GM19372 (cell line): Measurements from ENCODE around the gene ARG2.

Experiments used
- ATAC-seq: cut with Tn5 transposase; IDR thresholded peaks from one replicate; pipeline ENCODE4 v1.9.1; 2021; ENCODE audit warnings: mild to moderate bottlenecking, low read depth, moderate library complexity; ENCODE audit not compliant: unreplicated experiment

The ARG2 gene

DNA sequence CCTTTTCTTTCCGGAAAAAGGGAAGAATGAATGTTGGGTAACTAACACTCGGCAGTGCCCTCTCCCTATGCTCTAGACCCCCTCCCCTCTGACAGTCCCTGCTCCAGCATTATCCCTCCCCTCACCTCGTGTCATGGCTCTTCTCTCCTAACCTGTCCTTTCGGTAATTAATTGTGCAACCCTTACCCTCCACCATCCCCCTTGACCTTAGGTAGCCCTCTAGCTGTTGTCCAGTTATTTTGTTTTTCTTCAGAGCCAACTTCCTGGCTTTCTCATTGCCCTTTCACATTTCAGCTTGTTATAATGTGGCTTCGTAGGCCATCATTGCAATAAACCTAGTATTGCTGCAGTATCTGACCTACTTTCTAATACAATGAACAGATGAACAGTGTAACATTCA is 11.2 kb downstream of the ARG2 start:
- ATAC-seq: no peak

DNA sequence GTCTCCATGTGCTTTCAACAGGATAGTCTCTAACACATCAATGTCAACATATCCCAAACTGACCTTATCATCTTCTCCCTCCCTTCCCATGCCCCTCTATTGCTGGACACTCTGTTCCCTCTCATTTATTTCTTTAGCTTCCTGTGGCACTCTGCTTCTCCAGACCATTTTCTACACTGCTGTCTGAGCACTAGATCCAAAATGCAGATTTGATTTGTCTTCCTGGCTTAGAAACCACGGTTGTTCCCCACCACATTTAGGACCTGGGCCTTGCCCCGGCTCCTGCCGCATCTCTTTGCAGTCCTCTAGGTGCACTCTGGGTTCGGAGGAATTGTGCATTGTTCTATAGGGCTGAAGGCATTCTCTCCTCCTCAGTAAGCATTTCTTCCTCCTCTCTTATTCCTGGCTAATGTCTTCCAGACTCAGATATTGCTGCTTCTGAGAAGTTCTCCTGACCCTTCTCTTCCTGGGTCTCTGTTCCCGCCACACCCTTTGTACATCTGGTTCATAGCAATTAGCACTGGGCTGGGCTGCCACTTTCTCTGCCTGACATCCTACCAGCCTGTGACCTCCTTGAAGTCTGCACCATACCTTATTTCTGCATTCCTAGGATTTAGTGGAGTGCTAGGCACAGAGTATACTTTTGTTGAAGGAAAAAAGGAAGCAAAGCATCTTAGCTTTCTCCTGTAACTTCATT is 13.9 kb downstream of the ARG2 start:
- no peak for ATAC-seq

DNA sequence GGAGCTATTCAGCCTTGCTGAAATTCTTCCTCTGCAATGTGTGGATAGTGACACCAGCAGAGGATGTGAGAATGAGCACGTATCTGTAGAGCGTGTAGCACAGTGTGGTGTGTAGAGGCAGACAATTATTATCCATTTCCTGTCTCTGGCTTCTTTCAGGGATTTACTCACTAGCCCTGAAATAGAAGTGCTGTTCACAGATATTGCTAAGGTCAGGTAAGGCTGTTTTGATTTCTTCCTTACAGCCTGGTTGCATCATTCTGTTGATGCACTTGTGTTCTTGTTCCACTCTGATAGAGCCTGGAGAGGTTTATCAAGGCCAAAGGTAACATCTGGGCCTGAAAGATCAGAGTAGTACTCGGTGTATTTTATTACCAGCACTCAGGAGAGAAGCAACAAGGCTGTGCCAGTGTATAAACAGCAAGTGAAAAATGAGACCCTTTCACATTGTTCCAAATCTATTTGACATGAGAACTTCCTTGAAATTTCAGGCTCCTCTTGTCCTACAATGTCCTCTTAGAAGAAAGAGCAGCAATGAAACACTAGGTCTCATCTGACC is 16.7 kb downstream of the ARG2 start:
- no peak for ATAC-seq

DNA sequence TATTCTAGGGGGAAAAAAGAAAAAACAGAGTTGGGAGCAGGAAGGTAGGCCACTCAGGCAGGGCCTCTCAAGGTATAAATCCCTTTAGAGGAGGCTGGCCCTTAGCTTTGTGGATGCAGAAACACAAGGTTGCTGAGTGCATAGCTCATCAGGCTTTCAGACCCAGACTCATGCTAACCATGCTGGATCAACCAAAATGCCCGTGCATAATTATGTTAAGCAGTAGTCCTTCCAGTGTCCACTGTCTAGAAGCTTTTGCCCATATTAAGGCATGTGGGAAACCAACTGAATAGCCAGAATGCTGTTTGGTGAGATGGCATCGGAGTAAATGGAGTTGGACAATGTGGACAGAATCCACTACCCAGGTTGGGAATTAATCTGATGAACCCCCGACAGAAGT is 18.9 kb downstream of the ARG2 start:
- ATAC-seq: no peak

DNA sequence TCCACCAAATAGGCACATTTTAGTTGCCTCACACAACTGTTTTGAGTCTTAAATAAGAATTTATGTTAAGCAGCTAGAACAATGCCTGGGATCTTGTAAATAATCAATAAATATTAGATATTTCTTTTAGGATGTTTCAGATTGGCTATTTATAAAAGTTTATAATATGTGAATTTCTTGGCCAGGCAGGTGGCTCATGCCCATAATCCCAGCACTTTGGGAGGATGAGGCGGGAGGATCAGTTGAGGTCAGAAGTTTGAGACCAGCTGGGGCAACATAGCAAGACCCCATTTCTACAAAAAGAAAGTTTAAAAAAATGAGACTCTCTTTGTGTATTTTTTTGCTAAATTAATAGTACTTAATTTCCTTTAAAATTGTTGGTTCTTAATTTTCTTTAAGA is 21.8 kb downstream of the ARG2 start:
- no peak for ATAC-seq

DNA sequence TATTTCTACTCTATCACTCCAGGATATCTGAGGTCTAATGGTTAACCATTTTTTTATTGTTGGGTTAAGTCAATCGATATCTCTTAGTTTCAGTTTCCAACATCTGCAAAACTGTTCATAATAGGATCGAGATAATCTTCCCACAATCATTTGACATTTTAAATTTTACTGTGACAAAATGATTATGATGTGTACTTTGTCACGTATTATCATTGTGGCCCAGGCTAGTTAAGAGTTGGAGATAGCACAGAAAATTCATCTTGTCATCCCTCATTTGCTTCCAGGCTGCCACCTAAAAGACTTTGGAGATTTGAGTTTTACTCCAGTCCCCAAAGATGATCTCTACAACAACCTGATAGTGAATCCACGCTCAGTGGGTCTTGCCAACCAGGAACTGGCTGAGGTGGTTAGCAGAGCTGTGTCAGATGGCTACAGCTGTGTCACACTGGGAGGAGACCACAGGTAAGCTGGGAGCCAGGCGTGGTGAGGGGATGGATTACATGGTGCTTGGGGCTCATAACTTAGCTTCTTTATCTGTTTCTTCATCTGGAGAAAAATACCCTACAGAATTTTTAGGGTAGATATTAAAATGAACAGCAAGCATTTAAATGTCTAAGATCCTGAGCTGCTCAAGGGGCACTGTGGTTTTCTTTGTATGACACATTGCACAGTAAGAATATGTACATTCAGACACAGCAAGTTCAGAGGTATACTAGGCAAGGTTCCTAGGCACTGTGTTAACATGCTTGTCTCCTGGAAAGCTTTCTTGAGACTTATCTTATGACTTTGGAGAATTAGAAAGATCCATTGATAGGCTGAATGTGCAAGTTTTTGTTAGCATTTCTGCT is 22.4 kb downstream of the ARG2 start:
- ATAC-seq: no peak

DNA sequence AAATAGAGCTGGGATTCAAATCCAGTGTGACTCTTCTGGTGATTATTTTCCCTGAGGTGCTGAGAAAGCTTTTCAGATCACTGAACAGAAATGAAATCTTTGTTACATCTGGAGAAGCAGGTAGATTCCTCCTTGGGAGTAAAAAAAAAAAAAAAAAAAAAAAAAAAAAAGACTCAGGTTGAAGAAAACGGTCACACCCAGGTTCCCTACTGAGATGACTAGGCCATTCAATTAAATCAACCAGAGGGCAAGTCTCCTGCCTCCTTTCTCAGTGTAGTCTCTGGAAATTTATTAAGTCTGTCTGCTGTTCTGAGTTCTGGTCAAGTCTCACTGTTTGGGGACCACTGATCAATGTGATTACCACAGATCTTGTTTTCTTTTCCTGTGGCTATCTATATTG is 24.0 kb downstream of the ARG2 start:
- ATAC-seq: no peak

DNA sequence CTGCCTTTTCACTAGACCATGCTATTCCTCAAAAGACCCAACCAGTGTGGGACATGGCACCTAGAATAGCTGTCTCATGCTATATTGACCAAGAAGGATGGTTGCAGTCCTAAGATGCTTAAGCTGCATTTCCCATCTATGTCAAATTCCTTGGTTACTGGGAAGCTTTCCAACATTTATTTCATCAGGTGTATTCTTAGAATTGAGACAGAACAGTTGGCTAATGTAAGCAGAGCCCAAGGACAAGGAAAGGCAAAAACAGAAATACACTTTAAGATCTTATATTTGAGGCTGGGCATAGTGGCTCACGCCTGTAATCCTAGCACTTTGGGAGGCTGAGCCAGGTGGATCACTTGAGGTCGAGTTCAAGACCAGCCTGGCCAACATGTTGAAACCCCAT is 24.7 kb downstream of the ARG2 start:
- no peak for ATAC-seq

DNA sequence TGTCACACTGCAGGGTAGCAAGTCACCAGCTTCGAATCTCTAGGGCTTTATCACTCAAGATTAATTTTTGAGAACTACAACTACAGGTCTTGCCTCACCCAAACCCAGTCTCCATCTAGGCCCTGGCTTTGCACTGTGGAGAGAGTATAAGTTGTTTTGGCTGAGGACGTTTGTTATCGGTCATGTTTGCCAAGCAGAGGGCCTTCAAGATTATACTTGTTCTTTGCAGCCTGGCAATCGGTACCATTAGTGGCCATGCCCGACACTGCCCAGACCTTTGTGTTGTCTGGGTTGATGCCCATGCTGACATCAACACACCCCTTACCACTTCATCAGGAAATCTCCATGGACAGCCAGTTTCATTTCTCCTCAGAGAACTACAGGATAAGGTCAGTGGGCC is 25.7 kb downstream of the ARG2 start:
- ATAC-seq: no peak

DNA sequence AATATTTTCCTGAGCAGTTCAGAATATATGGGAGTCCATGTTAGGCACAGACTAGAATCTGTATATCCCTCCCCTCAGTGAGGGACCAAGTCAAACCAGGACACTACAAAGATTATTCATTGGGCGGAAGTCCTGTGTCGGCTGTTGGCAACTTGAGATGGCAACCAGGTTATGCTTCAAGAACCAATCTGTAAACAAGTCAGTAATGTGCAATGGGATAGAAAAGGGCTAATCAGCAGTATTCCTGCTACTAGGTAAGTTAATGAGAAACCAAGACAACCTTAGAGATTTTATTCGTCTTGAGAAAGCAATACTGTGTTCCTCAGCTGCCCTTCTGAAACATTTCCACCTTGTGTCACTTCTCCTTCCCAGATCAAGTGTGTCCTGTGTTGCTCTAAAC is 26.4 kb downstream of the ARG2 start:
- no peak for ATAC-seq

DNA sequence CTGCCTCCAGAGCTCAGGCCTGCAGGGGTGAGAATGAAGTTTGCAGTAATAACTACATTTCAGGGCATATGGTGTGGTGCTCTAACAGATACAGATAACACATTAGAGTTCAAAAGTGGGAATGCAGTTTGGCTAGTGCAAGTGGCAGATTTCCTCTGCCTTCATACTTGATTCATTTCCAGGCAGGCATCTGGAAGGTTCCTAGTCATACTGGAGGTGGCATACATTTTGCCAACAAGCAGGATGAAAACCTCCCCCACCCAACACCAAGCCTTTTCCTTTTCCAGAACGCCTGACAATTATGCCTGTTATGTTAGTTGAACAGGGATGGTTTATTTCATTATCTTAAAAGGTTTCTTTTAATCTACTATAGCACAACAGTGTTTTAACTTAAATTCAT is 30.4 kb downstream of the ARG2 start:
- no peak for ATAC-seq

DNA sequence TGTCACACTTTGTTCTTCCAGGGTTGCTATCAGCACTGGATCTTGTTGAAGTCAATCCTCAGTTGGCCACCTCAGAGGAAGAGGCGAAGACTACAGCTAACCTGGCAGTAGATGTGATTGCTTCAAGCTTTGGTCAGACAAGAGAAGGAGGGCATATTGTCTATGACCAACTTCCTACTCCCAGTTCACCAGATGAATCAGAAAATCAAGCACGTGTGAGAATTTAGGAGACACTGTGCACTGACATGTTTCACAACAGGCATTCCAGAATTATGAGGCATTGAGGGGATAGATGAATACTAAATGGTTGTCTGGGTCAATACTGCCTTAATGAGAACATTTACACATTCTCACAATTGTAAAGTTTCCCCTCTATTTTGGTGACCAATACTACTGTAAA is 31.0 kb downstream of the ARG2 start:
- ATAC-seq: no peak

DNA sequence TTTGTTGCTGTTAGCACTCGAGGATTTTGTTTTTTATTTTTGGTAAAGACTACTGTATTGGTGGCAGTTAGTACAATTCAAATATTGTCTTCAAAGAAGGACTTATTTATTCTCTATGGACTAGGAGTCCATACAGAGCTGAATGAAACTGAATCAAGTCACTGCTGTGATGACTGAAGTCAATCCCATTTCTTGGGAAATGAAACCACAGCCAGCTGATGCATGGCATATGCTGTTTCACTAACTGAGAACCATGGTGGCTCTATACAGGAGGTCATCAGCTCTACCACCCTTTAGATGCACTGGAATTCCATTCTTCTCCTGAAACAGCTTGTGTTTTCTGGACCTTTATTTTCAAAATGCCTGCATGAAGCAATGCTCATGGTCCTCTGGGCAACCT is 32.5 kb downstream of the ARG2 start:
- ATAC-seq: no peak

DNA sequence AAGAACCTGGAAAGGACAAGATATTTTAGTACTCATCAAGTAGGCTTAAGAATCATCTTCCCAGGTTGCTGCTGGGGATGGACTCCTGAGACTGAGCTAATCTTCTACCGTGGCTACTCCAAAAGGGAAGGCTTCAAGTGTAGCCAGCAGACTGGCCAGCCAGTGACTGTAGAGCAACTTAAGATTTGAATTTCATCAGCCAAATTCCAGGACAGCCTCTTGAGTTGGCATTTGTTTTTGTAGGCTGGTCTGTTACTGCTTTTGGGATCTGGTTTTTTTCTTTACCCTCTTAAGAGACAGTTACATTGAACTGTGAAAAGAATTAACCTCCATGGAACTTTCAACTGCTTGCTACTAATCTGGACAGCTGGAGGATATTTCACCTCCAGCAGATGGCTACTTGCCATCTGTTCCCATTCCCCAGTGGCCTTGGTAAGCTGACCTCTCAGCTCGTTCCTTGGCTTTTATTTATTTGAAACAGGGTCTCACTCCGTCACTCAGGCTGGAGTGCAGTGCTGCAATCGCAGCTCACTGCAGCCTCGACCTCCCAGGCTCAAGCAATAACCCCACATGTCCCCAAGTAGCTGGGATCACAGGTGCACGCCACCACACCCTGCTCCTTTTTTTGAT is 34.0 kb downstream of the ARG2 start:
- ATAC-seq: no peak

DNA sequence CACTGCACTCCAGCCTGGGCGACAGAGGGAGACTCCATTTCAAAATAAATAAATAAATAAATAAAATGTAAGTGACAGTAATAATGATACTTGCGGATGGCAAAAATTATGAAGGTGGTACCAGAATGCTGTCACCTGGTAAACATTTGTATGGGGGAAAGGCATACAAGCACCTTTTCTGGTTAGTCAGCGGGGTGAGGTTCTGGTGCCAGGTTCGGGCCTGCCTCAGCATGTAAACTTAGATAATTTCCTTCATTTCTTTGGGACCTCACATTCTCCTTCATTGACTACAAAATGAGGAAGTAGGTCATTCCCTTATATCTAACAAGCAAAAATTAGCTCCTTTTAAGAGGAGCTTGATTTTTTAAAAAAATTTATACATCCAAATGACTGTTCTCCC is 43.9 kb downstream of the ARG2 start:
- ATAC-seq: no peak

DNA sequence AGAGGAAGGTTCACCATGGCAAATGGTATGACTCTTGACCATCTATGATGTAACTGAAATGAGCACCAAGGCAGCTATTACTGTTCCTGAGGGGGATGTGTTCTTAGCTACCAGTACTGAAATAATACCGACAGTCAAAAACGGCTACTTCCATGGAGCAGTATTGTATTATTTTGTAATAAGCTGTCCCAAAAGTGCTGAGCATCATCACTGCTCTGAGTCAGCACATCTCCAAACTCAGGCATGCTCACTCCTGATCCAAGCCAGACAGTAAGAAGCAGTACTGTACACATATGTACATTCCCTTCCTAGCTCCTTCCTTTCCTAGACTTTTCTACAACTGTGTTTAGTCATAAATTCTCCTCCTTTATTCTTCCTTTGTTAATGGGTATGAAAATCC is 46.1 kb downstream of the ARG2 start:
- ATAC-seq: no peak

DNA sequence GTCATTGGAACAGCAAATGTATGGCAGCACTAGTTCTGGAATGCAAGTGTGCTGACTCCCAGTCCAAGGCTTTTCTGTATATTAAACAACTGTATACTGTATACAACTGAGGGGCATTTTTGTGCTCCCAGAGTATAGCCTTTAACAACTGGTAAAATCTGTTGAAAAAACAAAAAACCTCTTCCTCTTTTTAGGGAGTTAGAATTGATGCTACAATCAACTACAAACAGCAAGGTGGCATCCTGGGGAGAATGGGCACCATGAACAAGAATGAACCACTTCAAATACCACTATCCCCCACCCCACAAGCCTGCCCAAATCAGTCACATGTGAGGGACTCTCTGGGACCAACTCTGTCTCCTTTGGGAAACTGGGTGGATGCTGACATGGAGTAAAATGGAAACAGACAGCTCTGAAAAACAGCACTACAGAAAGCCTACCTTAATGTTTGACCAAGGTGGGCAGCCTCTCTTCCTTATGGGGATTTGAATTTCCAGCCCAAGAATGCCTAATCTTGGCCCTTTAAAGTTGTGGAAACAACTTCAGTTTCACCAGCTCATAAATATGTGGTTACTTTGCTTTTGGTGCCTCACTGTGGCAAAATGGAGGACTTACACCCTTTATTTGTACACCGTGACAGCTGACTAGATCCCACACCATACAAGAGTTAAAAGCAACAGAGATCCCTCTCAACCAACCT is 47.2 kb downstream of the ARG2 start:
- no peak for ATAC-seq

DNA sequence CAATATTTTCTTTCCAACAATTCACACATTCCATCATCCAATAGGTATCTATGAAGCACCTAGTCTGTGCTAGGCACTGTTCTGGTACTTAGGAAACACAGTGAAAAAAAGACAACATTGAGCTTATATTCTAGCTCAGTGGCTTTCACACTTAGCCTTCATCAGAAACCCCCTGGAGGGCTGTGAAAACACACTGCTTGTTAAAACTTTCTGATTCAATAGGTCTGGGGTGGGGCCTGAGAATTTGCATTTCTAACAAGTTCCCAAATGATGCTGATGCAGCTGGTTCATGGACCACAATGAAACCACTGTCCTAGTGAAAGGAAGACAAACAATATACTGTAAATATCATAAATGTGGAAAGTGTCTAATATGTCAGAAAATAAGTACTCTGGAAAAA is 48.8 kb downstream of the ARG2 start:
- ATAC-seq: no peak

DNA sequence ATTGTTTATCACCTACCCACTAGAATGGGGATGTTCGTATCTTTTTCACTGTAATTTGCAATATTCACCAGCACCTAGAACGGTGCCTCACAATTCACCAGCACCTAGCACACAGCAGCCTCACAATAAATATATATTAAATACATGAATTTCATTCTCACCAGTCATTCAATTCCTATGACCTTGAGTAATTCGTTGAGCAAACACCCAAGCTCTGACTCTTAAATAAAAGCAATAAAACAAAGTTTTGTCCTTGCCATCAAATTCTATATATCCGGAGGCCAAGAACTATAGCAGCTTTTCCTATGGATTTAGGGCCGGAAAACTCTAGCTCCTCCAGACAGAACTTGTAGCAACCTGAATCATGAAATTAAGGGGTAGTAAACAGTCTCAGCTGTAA is 53.7 kb downstream of the ARG2 start:
- no peak for ATAC-seq

DNA sequence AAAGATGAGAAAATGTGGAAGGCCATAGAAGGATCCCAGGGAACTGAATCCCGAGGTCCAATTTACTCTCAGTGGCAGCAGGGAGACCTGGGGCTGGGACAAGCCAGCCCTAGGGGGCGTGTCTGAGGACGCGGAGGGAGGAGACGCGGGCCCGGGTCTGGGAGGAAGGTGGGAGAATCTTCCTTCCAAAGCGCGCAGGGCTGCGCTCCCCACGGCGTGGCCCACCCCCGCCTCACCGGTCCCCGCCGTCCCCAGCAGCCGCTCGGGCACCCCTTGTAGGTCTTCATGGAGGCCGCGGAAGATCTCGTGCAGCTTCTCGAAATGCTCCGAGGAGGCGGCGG is 54.4 kb downstream of the ARG2 start:
- ATAC-seq: peak; percentile 30
